ENCODE data around the gene SFPQ. TPM values are rescaled to one million over a fixed set of nuclear protein-coding genes. Genes with fewer than 3 reads are reported as not detected.

Gene SFPQ
- total and polyA plus RNA-seq, 3 donors from 2014 or later = 297 to 436 (median 417) TPM

GRCh38 chr1:35202048-35202719 lies 9.2 kb upstream of the SFPQ start:
- intact Hi-C loops (cut with DNase I; ENCODE audit: low total_unique reads) = no loop called here
- WGBS, 2 donors = 32 to 47% methylated on average over 6 of the region's 6 CpGs

DNA sequence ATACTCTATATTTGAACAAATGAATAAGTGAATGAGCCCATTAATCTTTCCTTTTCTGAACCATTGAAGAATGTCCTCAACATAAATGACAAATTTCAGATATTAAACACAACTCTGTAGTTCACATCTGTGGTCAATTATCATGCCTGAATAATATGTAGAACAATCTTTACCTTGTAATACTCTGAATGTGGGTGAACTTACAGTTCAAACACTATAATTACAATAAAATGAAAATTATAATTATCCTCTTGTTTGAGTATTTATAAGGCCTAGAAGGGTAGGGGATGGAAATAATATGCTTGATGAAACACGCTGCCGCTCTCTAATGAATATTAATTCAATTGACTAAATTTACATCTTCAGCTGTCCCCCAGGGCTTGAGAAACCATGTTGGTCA lies 8.7 kb upstream of the SFPQ start:
- 58 to 62% methylated on average over 2 of the region's 2 CpGs for WGBS, 2 donors
- H3K36me3 ChIP-seq (ENCODE audit: low read depth, missing control alignments) = no peaks in the 10 kb centered on the region
- intact Hi-C loops (cut with DNase I; ENCODE audit: low total_unique reads) = no loop called here
- no peak for DNase-seq
- no peaks in the 10 kb centered on the region for H3K27me3 ChIP-seq
- no peaks in the 10 kb centered on the region for H3K9me3 ChIP-seq
- H3K4me3 ChIP-seq = no peak overlapping the region
- no peak for TF ChIP-seq POLR2A (IDR thresholded peaks at IDR 0.05)
- TF ChIP-seq CTCF (IDR thresholded peaks at IDR 0.05) = no peak
- H3K4me1 ChIP-seq = peaks cover 3% of the 10 kb centered on the region
- no peak overlapping the region for H3K27ac ChIP-seq

More at GRCh38 chr1:35202048-35202719, 9.2 kb upstream of the SFPQ start:
- no peaks in the 10 kb centered on the region for H3K27me3 ChIP-seq
- no peaks in the 10 kb centered on the region for H3K36me3 ChIP-seq (ENCODE audit: low read depth, missing control alignments)
- TF ChIP-seq POLR2A (IDR thresholded peaks at IDR 0.05) = no peak
- TF ChIP-seq CTCF (IDR thresholded peaks at IDR 0.05) = peak in 2 of 3 experiments; percentile 73 to 80
- H3K9me3 ChIP-seq = no peaks in the 10 kb centered on the region
- no peak overlapping the region for H3K4me3 ChIP-seq
- DNase-seq = peak; percentile 85
- no peak overlapping the region for H3K27ac ChIP-seq
- peaks cover 3% of the 10 kb centered on the region for H3K4me1 ChIP-seq

DNA sequence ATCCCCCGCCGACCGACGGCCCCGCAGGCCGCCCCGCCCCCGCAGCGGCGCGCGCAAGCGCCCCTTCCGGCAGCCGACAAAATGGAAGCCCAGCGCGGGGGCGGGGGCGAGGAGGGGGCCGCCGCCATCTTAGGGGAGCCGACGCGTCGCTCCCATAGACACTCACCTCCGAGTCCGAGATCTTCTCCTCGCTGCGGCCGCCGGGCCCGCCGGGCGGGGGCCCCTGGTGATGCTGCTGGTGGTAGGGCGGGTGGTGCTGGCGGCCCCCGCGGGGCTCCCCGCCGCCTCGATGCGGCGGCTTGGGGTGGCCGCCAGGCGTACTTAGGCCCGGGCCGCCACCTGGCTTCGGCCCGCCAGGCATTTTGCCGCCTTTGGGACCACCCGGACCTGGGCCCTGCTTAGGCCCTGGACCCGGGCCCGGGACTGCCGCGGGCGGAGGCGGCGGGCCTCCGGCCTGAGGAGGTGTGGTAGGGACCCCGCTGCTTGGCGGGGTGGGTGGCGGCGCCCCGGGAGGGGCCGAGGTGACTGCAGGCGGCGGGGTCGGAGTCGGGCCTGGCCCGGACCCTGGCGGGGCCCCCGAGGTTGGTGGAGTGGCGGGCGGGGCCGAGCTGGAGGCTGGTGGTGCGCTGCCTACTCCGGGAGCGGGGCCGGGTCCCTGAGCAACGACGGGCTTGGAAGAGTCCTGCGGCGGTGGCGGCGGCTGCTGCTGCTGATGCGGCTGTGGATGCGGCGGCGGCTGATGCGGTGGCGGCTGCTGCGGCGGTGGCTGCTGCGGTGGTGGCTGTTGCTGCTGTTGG lies 691 bp downstream of the SFPQ start:
- intact Hi-C loops (cut with DNase I; ENCODE audit: low total_unique reads) = loop anchor here (5.0 kb wide), 1 partner anchor 160 kb away; the partner anchor contains the start of gene ZMYM6
- 0% methylated on average over 59 of the region's 94 CpGs; no CpG with 5 or more reads in 1 of the 2 donors for WGBS, 2 donors
- H3K4me3 ChIP-seq = peak overlapping the region; percentile 100
- peaks cover 35% of the 10 kb centered on the region for H3K4me1 ChIP-seq
- no peaks in the 10 kb centered on the region for H3K27me3 ChIP-seq
- TF ChIP-seq CTCF (IDR thresholded peaks at IDR 0.05) (peak in 2 of 3 experiments; percentile 19 to 21), POLR2A (IDR thresholded peaks at IDR 0.05) (no peak)
- H3K9me3 ChIP-seq = no peaks in the 10 kb centered on the region
- H3K27ac ChIP-seq = peak overlapping the region; percentile 99 to 100
- H3K36me3 ChIP-seq (ENCODE audit: low read depth, missing control alignments) = peaks cover 6% of the 10 kb centered on the region
- peak; percentile 84 for DNase-seq

GRCh38 chr1:35191429-35192055 lies 1.4 kb downstream of the SFPQ start:
- H3K4me1 ChIP-seq = peaks cover 36% of the 10 kb centered on the region
- DNase-seq = no peak
- peaks cover 6% of the 10 kb centered on the region for H3K36me3 ChIP-seq (ENCODE audit: low read depth, missing control alignments)
- no peaks in the 10 kb centered on the region for H3K27me3 ChIP-seq
- H3K9me3 ChIP-seq = no peaks in the 10 kb centered on the region
- TF ChIP-seq POLR2A (IDR thresholded peaks at IDR 0.05) (no peak), CTCF (IDR thresholded peaks at IDR 0.05) (no peak)
- WGBS, 2 donors = 0% methylated on average over 12 to 25 of the region's 25 CpGs
- peak overlapping the region; percentile 99 to 100 for H3K27ac ChIP-seq
- H3K4me3 ChIP-seq = peak overlapping the region; percentile 100
- intact Hi-C loops (cut with DNase I; ENCODE audit: low total_unique reads) = loop anchor here (5.0 kb wide), 1 partner anchor 159 kb away; the partner anchor contains the start of gene ZMYM6

Data from testis (tissue), 3 donors.